ENCODE data around the gene CPN1. TPM values are rescaled to one million over a fixed set of nuclear protein-coding genes. Genes with fewer than 3 reads are reported as not detected.

CPN1 gene
- total and polyA plus RNA-seq, 10 of the 15 experiments (the other 5 are each of a cell fraction or from before 2014, with no cell fraction given) = 0.03 to 0.10 TPM; not detected in 8

DNA sequence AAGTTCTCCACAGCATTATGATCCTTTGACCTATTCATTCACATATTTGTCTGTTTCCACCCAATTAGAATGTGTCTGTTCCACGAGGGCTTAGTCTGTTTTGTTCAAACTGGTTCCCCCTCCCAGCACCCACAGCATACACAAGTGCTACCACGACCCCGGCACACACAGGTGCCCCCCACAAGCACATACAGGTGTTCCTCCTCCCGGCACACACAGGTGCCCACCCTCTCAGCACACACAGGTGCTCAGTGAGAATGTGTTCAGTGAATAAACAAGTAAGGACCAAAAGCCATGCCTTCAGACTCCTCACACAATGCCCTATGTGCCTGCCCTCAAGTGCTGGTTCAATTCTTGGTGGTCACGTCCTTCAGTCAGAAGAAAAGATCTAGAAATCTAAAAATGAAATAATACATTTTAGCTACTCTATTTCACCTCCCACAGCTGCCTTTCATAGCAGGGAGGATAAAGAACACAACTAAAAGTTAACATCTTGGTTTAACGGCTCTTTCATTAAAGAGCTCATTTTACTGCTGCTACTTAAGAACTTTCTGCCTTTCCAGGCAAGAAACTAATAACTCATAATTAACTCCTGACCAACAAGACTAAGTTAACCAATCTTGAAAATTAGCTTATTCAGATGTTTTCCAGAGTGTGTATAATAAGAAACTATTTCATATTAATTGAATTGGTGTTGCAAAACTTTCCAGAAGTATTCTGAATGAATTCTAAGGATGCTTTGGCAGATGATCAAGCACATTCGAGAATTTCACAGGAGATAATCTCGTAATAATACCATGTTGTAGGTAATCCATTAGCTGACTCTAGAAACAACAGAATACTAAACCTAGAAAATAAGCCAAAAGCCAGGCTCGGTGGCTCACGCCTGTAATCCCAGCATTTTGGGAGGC lies 74.2 kb downstream of the CPN1 start:
- ATAC-seq (peak; percentile 9), DNase-seq (ENCODE audit: low read depth, low spot score) (no peak), FAIRE-seq (no peak)
- no peaks in the 10 kb centered on the region for H3K27me3 ChIP-seq (replicated peaks in 1 of 2; ENCODE audit: control insufficient read depth in 2 of 2, insufficient read depth in 2 of 2, low read length in 1 of 2)
- peak; percentile 49 for TF ChIP-seq POLR2A (IDR thresholded peaks at IDR 0.05; ENCODE audit: low read depth, low read length)
- TF ChIP-seq SRF (IDR thresholded peaks at IDR 0.05; ENCODE audit: low read depth in 2 of 2, low read length in 2 of 2) = no peak
- no TSS peak for BruUV-seq (replicated peaks)
- in situ Hi-C loops (cut with MboI) (no loop called here), intact Hi-C loops (cut with micrococcal nuclease; ENCODE audit: unreplicated experiment) (loop anchor here (2.0 kb wide), 1 partner anchor 39 kb away; no protein-coding TSS in a partner anchor)
- 0 out of 4 replicates have a peak, but pooled peaks cover 0 to 3% of the 10 kb centered on the region in 2 experiments for H3K36me3 ChIP-seq (ENCODE audit: control insufficient read depth in 2 of 2, insufficient read depth in 2 of 2, low read length in 1 of 2)
- peaks cover 73% of the 10 kb centered on the region for H3K79me2 ChIP-seq (ENCODE audit: control insufficient read depth, insufficient read depth, low read length)
- ChIA-PET CTCF (interaction anchor here (0.7 to 16.1 kb wide), 12 partner anchors 11 to 219 kb away, joined by 3 to 318 read pairs (median 8); no protein-coding TSS in a partner anchor), POLR2A (interaction anchor here (0.6 to 10.9 kb wide), 8 partner anchors 11 to 528 kb away, joined by 3 to 124 read pairs (median 5); partner anchors contain the start of gene HIF1AN), SMC1A (ENCODE audit: uncharacterized antibody, unreplicated experiment) (interaction anchor here (0.9 to 26.2 kb wide), 19 partner anchors 8 to 577 kb away, joined by 3 to 531 read pairs (median 4); partner anchors contain the start of gene GOT1), RAD21 (ENCODE audit: unreplicated experiment) (interaction anchor here (0.9 to 11.0 kb wide), 11 partner anchors 11 to 528 kb away, joined by 3 to 255 read pairs (median 5); partner anchors contain the start of gene HIF1AN)
- peak overlapping the region; percentile 97 for H3K4me3 ChIP-seq
- H3K27ac ChIP-seq (ENCODE audit: control insufficient read depth, insufficient read depth) = peak overlapping the region; percentile 67
- H4K20me1 ChIP-seq (ENCODE audit: control insufficient read depth, insufficient read depth) = no peaks in the 10 kb centered on the region
- no peak overlapping the region for H2AFZ ChIP-seq (ENCODE audit: control insufficient read depth, low read depth, low read length)
- H3K4me1 ChIP-seq (ENCODE audit: control insufficient read depth, insufficient read depth, low read length) = peaks cover 8% of the 10 kb centered on the region; the same call in 1 of the 2 replicates
- H3K9me3 ChIP-seq (replicated peaks; ENCODE audit: control insufficient read depth, insufficient read depth, low read length) = no peaks in the 10 kb centered on the region
- peak overlapping the region; percentile 93 for H3K9ac ChIP-seq (ENCODE audit: control insufficient read depth, insufficient read depth, low read length)
- H3K4me2 ChIP-seq (ENCODE audit: control insufficient read depth, insufficient read depth) = peak overlapping the region; percentile 92
- 55% methylated on average over 10 of the region's 10 CpGs for WGBS (ENCODE audit: insufficient coverage, insufficient replicate concordance, low lambda C conversion rate, missing lambda C conversion rate)

Measured in GM12878 (cell line).